NCI-H748 (cell line): Measurements from ENCODE around the gene ARHGAP10.

ENCODE experiments used
- DNase-seq: peaks from one replicate; lab custom pipeline; 2025; ENCODE audit not compliant: unreplicated experiment; lab: John Stamatoyannopoulos, UW

Gene ARHGAP10, protein sequence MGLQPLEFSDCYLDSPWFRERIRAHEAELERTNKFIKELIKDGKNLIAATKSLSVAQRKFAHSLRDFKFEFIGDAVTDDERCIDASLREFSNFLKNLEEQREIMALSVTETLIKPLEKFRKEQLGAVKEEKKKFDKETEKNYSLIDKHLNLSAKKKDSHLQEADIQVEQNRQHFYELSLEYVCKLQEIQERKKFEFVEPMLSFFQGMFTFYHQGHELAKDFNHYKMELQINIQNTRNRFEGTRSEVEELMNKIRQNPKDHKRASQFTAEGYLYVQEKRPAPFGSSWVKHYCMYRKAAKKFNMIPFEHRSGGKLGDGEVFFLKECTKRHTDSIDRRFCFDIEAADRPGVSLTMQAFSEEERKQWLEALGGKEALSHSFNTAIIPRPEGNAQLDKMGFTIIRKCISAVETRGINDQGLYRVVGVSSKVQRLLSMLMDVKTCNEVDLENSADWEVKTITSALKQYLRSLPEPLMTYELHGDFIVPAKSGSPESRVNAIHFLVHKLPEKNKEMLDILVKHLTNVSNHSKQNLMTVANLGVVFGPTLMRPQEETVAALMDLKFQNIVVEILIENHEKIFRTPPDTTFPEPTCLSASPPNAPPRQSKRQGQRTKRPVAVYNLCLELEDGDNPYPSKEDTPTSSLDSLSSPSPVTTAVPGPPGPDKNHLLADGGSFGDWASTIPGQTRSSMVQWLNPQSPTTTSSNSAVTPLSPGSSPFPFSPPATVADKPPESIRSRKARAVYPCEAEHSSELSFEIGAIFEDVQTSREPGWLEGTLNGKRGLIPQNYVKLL

DNA sequence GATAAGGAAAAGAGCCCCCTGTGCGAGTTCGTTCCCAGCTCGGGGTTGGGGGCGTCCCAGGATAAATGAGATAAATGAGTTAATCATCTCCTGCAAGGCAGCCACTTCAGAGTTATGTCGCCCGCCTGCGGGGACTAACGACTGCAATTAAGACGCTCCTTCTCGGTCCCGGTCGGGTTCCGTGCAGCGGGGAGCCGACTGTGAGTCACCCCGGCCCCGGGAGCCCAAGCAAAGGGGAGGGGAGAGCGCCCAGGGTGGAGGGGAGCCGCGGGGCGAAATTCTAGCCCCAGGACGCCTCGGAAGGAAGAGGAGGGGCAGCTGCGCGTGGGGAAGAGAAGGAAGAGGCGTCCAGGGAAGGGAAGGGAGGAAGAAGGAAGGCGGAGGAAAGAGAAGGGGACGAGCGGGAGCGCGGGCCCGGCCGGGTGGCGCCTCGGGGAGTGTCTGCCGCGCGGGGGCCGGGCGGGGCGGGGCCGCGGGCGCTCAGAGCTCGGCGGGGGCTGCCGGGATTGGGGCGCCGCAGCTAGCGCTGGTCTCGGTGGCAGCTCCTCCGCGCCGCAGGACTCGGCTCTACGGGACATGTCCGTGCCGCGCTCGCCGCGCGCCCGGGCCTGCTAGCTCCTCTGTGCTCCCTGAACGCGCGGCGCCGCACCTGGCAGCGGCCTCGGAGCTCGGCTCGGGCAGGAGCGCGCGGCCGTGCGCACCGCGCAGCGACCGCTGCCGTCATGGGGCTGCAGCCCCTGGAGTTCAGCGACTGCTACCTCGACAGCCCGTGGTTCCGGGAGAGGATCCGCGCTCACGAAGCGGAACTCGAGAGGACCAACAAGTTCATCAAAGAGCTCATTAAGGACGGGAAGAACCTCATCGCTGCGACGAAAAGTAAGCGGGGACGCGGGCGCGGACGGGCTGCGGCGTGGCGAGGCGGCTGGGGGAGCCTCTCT lies at the start of gene ARHGAP10:
Gene ARHGAP10, plus strand, starts transcription at position 509 of the 938 bp plus-strand sequence. Its CDS starts 214 bp downstream, at position 723.
- DNase-seq: peak; percentile 63

DNA sequence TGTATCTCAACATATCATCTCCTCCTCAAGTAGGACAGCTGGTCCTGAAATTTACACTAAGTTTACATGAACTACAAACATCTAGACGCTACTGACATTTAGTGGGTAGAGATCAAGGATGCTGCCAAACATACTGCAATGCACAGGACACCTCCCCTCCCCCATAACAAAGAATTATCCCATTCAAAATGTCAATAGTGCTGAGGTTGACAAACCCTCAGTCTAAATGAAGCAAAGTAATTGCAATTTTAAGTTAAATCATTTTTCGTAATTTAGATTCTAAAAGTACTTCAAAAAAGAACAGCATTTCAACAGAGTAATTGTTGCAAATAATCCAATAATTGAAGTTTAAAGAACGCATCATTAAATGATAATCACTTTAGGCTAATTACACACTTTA lies 49.1 kb upstream of the ARHGAP10 start:
- DNase-seq: peak; percentile 37

DNA sequence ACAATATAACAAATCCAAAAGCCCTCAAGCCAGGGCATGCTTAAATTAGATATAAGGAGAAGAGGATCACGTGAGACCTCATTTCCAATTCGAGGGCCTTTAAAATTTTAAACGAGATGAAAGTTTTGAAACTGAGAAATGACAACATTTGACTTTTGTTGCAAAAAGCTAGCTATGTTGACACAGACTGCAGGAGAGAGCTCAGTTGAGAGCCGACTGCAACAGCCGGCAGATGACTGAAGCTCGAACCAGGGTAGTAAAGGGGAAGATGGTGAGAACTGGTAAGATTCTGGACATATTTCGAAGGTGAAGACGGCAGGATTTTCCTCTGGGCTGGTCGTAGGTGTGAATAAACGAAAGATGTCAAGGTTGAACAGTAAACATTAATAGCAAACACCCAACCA lies 48.7 kb upstream of the ARHGAP10 start:
- peak; percentile 37 for DNase-seq

DNA sequence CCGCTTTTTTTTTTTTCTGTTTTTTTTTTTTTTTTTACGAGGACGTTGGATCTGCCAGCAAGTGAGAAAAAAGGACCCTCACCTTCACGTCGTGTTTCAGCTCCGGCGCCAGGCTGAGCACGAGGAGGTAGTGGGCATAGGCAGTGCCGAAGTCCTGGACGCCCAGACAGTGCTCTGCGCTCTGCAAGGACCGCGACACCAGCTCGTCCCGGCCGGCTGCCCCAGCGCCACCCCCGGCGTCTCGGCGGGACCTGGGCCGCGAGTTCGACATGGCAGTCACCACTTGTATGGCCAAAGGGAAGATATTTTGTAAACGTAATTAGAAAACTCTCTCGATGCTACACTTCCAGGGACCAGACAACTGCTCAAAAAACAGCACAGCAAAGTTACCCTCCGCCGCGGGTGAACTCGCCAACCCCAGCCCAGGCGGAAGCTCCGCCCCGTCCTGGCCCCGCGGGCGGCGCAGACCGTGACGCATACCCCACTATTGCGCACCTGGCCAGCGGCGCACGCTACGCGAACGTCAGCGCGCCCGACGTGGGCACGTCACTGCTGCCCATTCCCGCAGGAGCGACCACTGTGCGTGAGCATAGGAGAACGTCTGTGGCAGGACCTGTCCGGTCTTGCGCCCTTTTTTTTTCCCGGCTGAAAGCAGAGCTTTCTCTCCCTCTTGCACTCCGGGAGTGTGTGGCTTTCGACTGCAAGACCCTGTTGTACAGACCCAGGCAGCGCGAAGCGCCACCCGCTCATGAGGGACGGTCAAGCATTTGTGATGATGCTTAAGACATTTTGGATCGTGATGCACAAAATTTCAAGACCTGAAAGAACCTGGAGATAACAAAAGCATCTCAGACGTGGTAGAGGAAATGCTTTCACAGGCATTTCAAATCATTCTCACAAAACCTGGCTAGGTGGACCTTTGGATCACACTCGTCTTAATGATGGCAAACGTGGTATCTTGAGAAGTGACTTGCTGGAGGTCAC lies 47.9 kb upstream of the ARHGAP10 start, which contains the start of gene PRMT9:
Gene PRMT9, minus strand, starts transcription at position 447 of the 984 bp plus-strand sequence. Its CDS starts 176 bp downstream, at position 271.
- DNase-seq: peak; percentile 88

DNA sequence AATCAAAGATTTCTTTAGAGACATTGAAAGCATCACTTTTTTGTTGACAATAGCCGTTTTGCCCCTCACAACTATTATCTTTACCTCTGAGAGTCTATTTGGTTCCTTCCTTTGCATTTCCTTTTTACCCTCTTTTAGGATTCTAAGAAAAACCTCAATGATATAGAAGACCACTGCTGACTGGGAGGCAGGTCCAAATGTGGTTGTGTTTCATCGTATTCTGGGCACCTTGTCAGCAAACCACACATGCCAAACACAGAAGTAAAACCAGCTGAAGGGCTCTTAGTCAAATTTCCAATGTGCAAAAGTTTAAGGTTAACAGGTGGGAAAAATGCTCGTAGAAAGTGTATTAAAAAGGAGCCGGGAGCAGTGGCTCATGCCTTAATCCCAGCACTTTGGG lies 42.8 kb upstream of the ARHGAP10 start:
- no peak for DNase-seq

DNA sequence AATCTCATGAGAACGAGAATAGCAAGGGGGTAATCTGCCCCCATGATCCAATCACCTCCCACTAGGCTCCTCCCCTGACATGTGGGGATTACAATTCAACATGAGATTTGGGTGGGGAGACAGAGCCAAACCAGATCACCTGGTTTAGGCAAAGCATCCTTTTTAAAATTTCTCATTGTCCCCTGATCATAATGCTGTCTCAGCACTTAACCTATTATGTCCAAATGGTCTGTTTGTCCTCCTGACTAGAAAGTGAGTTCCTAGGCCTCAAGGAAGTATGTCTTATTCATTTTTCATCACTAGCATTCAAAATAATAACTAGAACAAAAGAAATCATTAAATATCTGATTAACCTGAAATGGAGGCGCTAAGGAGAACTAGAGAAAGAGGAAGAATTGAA lies 40.1 kb upstream of the ARHGAP10 start:
- DNase-seq: no peak

DNA sequence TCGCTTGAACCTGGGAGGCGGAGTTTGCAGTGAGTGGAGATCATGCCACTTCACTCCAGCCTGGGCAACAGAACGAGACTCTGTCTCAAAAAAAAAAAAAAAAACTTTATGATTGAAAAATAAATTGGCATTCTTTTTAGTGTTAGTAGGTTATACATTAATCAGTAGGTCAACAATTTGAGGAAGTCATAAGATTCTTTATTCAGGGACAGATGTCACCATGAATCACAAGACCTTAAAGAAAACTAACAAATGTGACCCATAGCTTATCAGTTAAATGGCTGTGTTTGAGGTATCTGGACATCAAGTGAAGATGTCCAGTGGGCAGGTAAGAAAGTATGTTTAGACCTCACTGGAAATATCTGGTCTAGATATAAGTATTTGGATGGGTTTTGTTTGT lies 38.7 kb upstream of the ARHGAP10 start:
- no peak for DNase-seq

GRCh38 chr4:147696866-147697265 lies 35.0 kb upstream of the ARHGAP10 start:
- DNase-seq: no peak

GRCh38 chr4:147704846-147705245 lies 27.0 kb upstream of the ARHGAP10 start:
- no peak for DNase-seq

DNA sequence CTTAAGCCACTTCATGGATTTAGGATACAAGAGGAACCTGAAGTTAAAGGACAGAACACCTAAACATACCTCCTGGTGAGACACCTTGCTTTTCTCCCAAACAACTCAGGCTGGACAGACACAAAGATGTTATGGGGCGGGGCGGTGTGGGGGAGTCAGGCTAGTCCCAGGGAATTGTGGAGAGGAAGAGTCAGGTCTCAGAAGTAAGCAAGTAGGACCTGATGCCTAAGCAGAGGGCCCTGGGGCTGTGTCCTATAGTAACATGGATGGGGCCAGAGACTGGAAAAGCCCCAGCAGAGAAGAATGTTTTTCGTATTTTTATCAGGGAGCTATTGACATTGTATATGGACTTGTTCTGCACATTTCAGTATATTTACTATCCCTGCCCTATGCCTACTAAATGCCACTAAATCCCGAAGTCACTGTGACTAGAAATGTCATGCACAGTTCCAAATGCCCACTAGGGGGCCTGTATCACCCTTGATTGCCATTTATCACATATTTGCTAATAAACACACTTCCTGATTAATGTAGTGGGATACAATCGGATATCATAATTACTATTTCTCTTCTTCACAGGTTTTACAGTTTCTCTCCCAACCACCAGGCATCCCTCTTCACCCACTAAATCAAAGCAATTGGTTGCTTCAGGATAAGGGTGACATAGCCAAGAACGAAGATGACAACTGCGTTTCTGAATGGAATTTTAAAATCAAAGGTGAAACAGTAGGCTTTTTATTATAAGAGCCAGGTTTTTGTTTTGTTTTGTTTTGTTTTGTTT lies 23.8 kb upstream of the ARHGAP10 start:
- DNase-seq: peak; percentile 19

DNA sequence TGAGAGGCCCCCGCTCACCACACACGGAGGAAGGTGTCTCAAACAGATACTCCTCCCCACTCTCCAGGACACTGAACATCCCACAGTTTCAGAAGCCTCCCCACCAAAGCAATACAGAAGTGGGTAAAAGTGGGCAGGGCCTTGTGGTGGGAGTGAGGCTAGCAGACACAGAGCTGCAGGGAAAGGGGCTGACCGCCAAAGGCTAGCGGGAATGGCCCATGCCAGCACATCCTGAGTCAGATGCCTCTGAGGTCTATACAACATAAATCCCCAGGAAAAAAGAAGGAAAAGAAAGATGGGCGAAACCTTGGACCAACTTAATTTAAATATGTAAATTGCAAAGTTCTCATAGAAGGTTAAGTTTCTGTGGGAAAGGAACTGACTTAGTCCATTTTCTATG lies 21.9 kb upstream of the ARHGAP10 start:
- DNase-seq: no peak

- DNase-seq: no peak
These were observed 17.1 kb upstream of the ARHGAP10 start for GRCh38 chr4:147714575-147715401.

GRCh38 chr4:147717878-147718277 lies 14.0 kb upstream of the ARHGAP10 start:
- no peak for DNase-seq

GRCh38 chr4:147723326-147723725 lies 8.6 kb upstream of the ARHGAP10 start:
- DNase-seq: no peak

DNA sequence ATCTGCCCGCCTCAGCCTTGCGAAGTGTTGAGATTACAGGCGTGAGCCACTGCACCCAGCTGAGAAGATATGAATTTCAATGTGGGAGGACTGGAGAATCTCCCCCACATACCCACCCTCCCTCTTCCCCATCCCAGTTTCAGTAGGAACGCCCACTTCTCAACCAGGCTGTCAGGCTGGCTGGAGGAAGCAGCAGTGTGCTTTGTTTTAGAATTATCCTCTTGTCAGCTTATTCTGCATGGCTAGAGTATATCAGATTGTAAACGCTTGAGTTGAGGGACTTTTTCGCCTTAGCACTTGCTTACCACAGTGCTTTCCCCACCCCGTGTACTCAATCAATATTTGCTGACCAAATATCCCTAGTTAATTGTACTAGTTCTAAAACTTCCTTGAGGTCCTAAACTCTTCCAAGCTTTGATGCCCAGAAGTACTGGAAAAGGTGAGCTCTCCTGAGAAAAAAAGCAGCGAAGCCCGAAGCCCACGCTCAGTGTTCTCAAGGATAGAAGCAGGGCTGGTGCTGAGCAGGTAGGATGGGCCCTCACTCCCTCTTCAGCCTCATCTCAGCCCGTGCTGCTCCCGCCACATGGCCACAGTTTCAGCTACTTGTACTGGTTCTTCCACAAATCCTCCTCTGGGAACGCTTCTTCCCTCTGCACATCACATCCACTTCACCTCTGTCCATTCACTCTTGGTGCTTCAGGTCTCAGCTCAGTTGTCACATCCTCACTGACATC lies 7.3 kb upstream of the ARHGAP10 start:
- no peak for DNase-seq

- no peak for DNase-seq
These were observed 6.2 kb upstream of the ARHGAP10 start for GRCh38 chr4:147725673-147726072.

DNA sequence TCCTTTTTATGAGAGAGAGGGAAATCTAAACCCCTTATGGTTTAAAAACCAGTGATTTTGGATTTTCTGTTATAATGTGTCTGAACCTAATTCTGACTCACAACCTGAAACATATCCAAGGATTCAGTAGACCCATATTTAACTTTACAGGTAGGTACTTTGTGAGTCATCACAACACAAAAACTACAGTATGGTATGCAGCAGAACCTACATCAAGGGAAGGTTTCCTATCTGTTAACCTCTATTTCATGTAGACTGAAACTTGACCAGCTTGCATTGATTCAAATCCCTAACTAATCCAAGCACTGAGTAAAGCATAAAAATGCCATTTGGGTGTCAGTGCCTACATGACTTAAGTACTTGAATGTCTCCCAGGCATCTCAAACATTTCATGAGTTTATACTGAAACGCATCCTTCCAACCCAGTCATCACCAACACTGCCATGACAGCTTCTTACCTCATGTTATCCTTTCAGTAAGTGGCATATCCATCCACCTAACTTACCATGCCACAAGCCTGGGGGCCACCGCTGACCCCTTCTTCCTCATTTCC lies 4.3 kb upstream of the ARHGAP10 start:
- no peak for DNase-seq
